HG02938 (cell line): ENCODE results near the gene AGPAT4.

Source experiments
- ATAC-seq: cut with Tn5 transposase; IDR thresholded peaks from one replicate; pipeline ENCODE4 v1.9.1; 2021; ENCODE audit warnings: mild to moderate bottlenecking, moderate library complexity; ENCODE audit not compliant: unreplicated experiment

The AGPAT4 gene

DNA sequence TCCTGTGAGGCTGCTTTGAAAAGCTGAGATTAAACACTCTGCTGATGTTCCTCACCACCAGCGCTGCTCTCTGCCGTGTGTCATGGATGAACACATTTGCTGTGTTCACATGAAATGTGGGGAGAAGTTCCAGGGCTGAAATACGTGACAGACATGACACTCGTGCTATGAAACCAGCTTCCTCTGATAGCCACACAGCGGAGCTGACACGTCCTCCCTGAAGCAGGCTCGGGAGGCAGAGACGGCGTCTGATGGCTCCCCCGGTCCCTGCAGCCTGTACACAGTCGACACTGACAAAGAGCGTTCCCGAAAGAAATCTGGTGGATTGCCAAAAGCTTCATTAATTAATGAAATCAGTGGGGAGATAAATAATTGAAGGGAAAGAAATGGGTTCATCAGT lies 17.5 kb downstream of the AGPAT4 start:
- no peak for ATAC-seq

DNA sequence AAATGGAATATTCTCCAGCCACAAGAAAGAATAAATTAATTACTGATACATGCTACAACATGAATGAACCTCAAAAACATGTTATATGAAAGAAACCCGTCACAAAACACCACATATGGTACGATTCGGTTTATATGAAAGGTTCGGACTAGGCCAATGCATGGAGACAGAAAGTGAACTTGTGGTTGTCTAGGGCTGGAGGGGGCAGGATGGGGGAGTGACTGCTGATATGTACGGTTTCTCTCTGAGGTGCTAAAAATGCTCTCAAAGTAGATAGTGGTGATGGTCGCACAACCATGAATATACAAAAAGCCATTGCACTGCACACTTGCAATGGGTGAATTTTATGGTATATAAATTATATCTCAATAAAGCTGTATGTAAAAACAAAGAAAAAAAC lies 18.3 kb downstream of the AGPAT4 start:
- ATAC-seq, result no peak

DNA sequence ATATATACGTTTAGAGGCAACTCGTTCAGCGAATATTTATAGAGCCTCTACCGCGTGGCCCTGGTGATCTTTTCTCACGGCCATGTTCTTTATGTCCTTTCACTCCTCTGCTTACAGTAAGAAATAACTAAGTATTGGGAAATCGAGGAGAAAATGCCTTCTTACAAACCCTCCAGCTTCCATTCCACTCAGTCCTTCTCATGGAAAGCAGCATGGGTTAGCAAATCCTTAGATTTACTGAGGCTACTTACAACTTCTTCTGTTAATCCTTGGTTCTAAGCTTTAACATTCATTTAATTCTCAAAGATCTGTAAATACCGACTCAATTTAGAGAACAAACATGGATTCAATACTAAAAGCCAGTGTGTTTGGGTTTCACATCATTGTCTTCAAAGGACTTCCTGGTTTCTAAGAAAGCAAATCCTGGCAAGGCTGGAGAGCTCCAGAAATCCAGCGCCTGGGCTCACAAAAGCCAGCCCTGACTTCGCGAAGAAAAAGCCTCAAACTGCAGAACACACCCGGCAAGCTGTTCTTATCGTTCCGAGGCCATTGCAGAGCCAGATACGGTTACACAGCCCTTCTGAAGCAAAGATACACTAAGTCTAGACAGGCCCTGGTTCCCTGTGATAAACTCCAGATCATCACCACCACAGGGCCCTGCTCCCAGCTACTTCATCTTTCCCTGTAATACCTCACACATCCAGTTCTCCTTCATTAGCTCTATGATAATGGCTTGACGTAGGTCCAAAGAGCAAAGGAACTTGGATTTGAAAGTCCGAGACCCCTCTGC lies 19.2 kb downstream of the AGPAT4 start:
- no peak for ATAC-seq

DNA sequence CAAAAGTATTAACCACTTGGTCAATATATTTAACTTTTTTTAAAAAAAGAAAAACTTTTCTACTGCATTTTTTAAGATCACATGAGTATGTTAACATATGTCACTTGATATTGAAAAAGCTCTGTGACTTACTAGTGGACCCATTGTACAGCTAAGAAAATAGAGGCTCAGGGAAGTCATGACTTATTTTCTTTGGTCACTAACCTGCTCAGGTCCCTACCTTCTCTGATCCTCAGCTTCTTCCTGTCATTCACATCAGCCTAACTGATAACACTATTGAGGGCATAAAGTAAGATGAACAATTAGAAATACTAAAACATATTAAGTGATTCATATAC lies 19.8 kb downstream of the AGPAT4 start:
- ATAC-seq, result no peak

DNA sequence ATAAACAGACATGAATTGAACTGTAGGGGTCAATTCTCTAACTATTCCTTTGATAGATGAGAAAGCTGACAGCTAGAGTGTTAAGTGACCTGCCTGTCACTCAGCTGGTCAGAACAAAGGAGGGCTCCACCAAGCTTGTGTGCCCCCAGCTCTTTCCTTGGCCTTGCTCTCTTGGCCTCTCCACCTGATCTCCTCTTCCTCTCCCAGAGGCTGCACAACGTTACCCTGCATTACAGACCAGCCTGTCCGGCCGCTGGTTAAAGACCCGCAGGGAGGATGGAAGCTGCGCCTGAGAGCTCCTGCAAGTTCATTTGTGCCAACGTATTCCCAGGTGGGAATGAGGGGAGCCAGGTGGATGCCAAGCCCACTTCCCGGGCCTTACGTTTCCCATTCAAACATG lies 22.5 kb downstream of the AGPAT4 start:
- no peak for ATAC-seq

DNA sequence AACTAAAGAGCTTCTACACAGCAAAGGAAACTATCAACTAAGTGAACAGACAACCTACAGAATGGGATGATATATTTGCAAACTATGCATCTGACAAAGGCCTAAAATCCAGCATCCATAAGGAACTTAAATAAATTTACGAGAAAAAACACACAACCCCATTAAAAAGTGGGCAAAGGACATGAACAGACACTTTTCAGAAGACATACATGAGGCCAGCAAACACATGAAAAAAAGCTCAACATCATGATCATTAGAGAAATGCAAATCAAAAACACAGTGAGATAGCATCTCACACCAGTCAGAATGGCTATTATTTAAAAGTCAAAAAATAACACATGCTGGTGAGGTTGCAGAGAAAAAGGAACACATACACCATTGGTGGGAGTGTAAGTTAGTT lies 24.5 kb downstream of the AGPAT4 start:
- no peak for ATAC-seq

DNA sequence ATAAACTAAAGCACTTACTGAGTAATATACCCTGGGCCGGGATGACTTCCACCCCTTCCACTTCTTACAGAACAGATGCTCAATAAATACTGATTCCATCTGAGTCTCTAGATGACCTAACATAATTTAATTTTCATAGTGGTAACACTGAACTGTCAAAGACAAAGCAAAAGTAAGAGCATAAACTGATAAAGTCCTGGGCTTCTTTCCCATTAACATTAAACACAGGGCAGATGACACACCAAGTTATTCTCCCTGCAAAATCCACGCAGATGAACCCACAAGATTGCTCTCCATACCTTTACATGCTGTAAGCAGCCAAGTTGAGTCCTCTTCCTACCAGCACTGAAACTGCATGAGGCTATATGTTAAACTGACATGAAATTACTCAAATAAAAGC lies 27.1 kb downstream of the AGPAT4 start:
- no peak for ATAC-seq

DNA sequence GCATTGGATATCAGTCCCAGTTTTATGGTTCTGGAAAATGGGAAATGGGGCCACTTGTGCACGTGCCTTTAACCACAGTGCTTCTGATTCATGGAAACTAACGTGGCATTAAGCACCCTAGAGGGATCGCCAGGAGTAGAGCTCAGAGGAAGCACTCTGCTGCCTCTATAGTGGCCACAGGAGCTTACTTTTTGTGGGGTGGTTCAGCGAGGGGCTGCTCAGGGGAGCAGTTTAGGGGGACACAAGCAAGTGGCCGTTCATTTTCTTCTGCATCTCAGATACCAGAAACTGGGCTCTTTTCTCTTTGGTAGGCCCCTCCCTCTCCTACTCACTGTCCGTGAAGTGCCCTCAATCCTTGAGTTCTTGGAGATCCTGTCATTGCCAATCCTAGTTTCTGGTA lies 28.5 kb downstream of the AGPAT4 start:
- ATAC-seq, result no peak

DNA sequence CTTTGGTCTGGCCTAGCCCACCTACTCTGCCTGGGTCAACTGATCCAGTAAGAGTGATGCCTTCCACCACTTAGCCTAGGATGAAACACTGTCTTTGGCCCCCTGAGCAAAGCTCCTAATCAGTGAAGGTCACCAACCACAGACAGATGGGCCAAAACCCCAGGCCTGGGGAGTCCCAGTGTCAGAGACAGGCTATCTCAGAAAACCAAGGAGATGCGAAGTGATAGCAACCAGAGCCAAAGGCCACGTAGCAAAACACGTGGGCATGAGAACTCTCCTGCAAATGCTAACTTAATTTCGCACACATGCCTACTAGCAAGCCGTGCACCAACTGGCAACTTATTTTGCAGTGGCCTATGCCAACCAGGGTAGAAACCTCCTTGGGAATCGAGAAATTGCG lies 29.1 kb downstream of the AGPAT4 start:
- ATAC-seq, result no peak

DNA sequence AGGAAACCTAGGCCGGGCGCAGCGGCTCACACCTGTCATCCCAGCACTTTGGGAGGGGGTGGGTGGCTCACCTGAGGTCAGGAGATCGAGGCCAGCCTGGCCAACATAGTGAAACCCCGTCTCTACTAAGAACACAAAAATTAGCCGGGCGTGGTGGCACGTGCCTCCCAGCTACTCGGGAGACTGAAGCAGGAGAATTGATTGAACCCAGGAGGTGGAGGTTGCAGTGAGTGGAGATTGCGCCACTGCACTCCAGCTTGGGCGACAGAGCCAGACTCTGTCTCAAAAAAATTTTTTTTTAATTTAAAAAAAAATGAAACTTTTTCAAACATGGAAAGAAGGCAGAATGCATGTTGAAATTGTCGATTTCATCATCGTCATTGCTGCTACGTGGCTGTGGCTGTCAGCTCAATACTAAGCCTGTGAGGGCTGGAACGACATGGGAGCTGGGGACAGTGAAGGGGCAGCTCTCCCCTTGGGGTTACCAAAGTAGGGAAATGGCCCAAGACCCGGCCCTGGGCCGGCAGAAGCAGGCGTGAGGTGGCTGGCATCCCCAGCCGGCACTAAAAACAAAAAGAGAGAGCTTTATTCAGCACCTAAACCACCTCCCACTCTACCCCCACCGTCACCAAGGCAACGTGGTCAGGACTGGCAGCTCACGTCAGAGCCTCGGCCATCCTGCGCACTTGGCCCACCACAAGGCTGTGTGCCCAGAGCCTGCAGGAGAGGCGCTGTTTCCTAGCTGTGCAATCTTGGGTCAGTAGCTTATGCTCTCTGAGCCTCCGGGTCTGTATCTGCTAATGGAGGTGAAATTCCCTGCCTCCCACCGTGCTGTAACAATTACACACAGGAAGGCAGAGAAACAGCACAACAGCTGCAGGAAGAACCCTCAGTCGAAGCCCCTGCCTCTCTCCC lies 30.8 kb downstream of the AGPAT4 start:
- no peak for ATAC-seq

DNA sequence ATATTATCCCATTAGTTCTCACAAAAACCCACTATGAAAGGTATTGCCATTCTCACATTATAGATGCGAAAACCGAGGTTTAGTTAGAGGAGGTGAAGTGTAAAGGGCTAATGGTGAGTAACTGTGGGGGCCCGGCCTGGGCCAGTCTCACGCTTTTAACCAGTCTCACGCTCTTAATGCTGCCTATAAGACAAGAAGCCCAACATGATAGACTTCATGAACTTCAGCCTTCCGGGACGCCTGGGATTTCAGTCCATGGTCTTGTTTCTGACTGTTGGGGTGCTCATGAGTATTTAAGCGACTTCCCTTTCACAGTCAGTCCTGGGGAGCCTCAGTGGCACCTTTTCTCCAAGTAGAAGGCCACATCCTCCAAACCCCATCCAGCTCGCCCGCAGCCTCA lies 31.7 kb downstream of the AGPAT4 start:
- ATAC-seq, result no peak

DNA sequence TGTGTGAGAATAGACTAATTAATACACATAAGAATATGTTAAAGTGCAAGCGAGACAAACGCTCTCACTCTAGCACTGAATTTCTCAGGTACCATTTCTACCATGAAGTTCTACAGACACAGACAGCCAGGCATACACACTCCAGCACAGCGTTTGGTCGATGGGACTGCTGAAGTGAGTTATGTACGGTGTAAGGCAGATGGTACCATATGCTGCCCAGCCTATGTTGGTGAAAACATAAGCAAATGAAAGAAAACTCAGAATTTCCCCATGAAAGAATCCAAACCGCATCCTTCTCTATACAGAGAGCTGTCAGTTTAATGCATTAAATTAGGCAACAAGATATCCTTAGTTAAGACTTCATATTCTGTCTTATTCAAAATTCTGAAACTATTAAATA lies 34.9 kb downstream of the AGPAT4 start:
- no peak for ATAC-seq

DNA sequence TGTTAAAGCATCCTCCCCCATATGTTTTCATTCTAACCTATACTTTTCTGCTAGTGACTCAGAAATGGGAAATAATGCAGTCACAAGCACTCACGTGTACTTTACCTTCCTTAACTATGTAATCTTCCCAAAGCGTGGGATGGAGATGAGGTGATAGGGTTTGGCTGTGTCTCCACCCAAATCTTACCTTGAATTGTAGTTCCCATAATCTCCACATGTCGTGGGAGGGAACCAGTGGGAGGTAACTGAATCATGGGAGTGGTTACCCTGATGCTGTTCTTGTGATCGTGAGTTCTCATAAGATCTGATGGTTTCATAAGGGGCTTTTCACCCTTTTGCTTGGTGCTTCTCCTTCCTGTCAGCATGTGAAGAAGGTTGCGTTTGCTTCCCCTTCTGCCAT lies 35.4 kb downstream of the AGPAT4 start:
- ATAC-seq, result no peak

DNA sequence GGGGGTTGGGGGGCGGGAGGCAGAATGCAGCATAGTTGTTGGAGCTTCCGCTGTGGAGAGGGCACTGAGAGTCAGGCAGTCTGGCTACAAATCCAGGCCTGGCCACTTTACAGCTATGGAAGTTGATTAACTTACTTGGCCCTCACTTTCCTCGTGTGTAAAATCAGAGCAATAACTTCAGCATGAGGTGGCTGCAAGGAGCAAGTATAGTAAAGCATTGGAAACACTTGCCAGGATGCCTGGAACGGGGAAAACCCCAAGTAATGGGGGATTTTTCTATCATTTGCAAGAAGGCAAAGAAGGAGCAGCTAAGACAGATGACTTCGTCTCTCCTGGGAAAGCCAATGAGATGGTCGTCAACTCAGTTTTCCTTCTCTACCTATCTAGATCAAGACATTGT lies 35.8 kb downstream of the AGPAT4 start:
- ATAC-seq, result no peak

DNA sequence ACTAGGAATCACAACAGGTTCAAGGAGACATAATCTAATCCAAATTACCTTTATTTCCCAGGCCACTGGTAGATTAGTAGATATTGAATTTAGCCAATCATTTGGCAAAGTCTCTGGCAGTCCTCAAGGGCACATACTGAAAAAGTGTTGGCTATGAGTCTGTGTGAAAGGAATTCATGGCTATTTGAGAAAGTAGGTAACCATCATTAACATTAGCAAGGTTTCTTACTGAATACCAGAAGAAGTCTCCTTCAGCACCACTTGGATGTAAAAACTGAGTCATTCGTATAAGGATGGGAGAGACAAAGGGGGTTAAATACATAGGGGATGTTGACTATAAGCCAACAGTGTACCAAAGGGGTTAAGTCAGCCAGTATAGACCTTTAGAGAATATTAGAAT lies 36.7 kb downstream of the AGPAT4 start:
- ATAC-seq, result no peak

DNA sequence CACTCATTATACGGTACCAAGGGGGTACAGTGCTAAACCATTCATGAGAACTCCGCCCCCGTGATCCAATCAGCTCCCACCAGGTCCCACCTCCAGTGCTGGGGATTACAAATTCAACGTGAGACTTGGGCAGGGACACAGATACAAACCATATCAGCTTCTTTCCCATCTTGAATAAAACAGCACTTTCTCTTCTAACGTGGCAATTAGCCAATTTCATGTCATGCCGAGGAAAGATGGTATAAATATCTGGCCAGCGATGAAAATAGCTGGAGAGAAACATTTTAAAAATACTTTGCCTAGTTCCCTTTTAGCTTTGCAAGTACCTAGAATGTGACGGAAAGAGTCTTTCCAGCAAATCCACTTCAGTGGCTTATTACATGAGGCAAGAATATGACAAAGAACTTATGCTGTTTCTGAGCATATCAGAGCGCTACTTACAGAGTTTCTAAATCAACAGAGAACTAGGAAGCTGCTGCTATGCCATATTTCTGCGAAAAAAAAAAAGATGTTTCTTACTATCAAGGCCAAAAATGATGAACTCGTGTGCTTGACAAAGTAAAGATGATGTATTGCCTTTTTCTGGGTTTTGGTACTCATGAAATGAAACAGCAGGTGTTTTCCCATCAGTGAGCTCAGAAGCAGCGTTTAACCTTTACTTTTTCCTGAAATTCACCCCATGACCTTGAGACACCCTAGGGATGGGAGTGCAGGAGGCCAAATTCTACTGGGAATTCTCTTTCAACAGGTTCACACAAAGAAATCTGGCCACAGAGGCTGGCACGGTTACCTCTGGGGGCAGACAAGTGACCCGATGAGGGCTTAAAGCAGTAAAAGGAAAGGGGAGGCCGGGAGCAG lies 37.9 kb downstream of the AGPAT4 start:
- ATAC-seq, result peak; percentile 57

DNA sequence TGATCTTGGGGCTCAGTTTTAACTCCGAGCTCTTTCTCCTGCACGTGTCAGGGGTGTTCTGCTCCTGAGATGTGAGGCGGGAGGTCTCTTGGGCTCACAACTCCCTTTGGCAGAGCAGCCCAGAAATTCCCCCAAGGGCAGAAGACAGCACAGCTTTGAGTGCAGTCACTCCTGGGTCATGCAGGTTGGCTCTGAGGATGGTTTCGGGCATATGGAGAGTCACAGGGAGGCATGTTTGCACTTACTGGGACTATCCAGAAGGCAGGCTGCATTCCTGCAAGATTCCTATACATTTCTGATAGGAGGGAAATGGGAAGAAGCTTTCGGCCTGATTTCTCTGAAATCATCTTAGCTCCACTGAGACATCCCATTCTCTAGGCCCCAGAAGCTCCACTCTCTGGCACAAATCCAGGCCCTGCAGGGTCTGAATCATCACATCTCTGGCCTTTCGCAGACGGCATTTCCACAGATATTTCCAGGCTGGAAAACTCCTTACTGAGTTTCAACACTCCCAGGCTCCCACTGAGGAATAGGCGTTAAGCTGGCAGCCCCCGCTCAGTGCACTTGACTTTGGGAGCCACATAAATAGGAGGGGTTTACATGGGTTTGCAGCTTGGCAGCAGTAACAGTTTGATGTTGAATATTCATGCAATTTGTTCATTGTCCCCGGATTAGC lies 39.7 kb downstream of the AGPAT4 start:
- ATAC-seq, result no peak

DNA sequence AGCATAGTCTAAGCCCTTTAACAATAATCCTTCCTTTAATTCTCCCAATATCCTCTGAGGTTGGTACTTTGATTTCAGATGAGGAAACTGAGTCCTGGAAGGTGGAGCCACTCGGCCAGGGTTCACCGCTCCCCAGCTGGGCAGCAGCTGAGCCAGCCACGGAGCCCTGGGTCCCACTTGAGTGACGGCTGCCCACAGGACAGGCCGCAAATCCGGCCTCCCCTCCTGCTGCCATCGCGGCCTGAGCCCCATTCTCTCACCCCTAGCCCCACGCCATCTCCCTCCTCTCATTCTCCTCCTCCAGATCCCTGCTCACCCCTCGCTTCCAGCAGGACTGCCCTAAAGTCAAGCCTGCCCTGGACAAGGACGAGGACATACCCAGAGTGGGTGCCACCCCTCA lies 41.4 kb downstream of the AGPAT4 start:
- ATAC-seq, result no peak

DNA sequence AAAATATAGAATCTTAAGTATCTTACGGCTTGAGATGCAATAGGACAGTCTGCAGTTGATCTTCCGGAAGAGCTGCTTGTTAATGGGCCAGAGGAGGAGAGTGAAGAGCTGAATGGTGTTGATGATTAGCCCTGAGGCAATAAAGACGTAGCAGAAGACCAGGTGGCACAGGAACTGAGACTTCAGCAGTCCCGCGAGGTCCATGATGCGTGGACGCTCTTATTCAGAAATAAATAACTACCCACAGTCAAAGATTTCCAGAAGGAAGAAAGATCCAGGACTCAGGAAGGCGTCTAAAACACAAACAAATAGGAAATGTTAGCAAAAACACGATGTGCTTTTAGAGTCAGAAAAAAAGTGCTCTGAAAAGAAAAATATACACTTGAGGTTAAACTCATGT lies 41.9 kb downstream of the AGPAT4 start:
- no peak for ATAC-seq

DNA sequence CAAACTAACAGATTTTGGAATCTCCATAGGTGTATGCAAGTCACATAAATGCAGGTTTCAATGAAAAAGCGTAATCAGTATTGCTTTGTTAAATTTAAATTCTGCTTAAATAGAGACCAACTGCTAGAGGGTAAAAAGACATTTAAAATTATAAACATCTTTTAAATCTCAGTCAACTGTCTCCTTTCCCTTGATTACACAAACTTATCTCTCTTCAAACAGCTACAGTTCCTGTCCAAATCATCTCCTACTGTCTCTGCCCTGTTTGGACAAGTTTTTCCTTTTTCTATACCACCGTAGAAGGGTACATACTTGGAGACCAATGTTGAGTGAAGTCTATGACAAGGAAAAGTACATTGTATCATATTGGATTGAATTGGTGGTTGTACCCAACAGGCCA lies 43.5 kb downstream of the AGPAT4 start:
- ATAC-seq, result no peak
